HUDEP-2 (cell line): ENCODE results near the gene DLEU7.

Experiments
- DNase-seq, 76 experiments: peaks; one replicate each; lab custom pipeline; 2025; ENCODE audit not compliant: unreplicated experiment in 76 of 76; lab: John Stamatoyannopoulos, UW

DLEU7 gene

GRCh38 chr13:50843257-50844083 lies at the start of gene DLEU7:
Gene DLEU7, minus strand, starts transcription at chr13:50843692. Its CDS starts 46 bp downstream, at chr13:50843646.
- DNase-seq: no peak

- no peak for DNase-seq
Measured at GRCh38 chr13:50892210-50892944, 48.9 kb upstream of the DLEU7 start.

GRCh38 chr13:50891206-50891605 lies 47.7 kb upstream of the DLEU7 start:
- DNase-seq: no peak

- no peak for DNase-seq
Measured at GRCh38 chr13:50889317-50889716, 45.8 kb upstream of the DLEU7 start.

GRCh38 chr13:50888362-50888761 lies 44.9 kb upstream of the DLEU7 start:
- no peak for DNase-seq

GRCh38 chr13:50887151-50887550 lies 43.7 kb upstream of the DLEU7 start:
- DNase-seq: no peak

GRCh38 chr13:50884265-50884664 lies 40.8 kb upstream of the DLEU7 start:
- DNase-seq: no peak

GRCh38 chr13:50883728-50884127 lies 40.2 kb upstream of the DLEU7 start:
- DNase-seq: no peak

- no peak for DNase-seq
Measured at GRCh38 chr13:50882816-50883435, 39.4 kb upstream of the DLEU7 start.

GRCh38 chr13:50873991-50874390 lies 30.5 kb upstream of the DLEU7 start:
- DNase-seq: no peak

GRCh38 chr13:50873467-50873866 lies 30.0 kb upstream of the DLEU7 start:
- no peak for DNase-seq

GRCh38 chr13:50871405-50871804 lies 27.9 kb upstream of the DLEU7 start:
- DNase-seq: no peak

- no peak for DNase-seq
Measured at GRCh38 chr13:50867637-50867945, 24.1 kb upstream of the DLEU7 start.

GRCh38 chr13:50866817-50867636 lies 23.5 kb upstream of the DLEU7 start:
- DNase-seq: no peak

GRCh38 chr13:50864492-50864891 lies 21.0 kb upstream of the DLEU7 start:
- no peak for DNase-seq

GRCh38 chr13:50855681-50856080 lies 12.2 kb upstream of the DLEU7 start:
- no peak for DNase-seq

GRCh38 chr13:50850445-50850844 lies 7.0 kb upstream of the DLEU7 start:
- DNase-seq: no peak

- DNase-seq: no peak
Measured at GRCh38 chr13:50847501-50847900, 4.0 kb upstream of the DLEU7 start.

- DNase-seq: no peak
Measured at GRCh38 chr13:50846861-50847475, 3.5 kb upstream of the DLEU7 start.

- no peak for DNase-seq
Measured at GRCh38 chr13:50845211-50845610, 1.7 kb upstream of the DLEU7 start.
